ENCODE results near the gene SPCS2. TPM values are rescaled to one million over a fixed set of nuclear protein-coding genes. Genes with fewer than 3 reads are reported as not detected.
"Not testable (repeated sequence)": the region's sequence is repeated elsewhere in the genome, so short reads cannot be mapped to it uniquely, and the experiment has no call there.

The SPCS2 gene
- total RNA-seq, 1 donor from 2014 or later, result 138 TPM

- no peak for DNase-seq (ENCODE audit: low spot score)
Observed at GRCh38 chr11:75000975-75001354, 51.9 kb downstream of the SPCS2 start.

- no peak for DNase-seq (ENCODE audit: low spot score)
Observed at GRCh38 chr11:75001686-75002085, 52.6 kb downstream of the SPCS2 start.

- no peak for DNase-seq (ENCODE audit: low spot score)
Observed at GRCh38 chr11:75002516-75002915, 53.5 kb downstream of the SPCS2 start.

GRCh38 chr11:75004215-75004614 is 55.1 kb downstream of the SPCS2 start:
- no peak for DNase-seq (ENCODE audit: low spot score)

GRCh38 chr11:75011357-75011756 is 62.3 kb downstream of the SPCS2 start:
- DNase-seq (ENCODE audit: low spot score), result no peak

- DNase-seq (ENCODE audit: low spot score), result no peak
Observed at GRCh38 chr11:75011872-75012271, 62.8 kb downstream of the SPCS2 start.

GRCh38 chr11:75013051-75013450 is 64.0 kb downstream of the SPCS2 start:
- no peak for DNase-seq (ENCODE audit: low spot score)

- DNase-seq (ENCODE audit: low spot score), result no peak
Observed at GRCh38 chr11:75014129-75014528, 65.1 kb downstream of the SPCS2 start.

- not testable (repeated sequence) for DNase-seq (ENCODE audit: low spot score)
Observed at GRCh38 chr11:75019200-75019599, 70.1 kb downstream of the SPCS2 start.

- DNase-seq (ENCODE audit: low spot score), result not testable (repeated sequence)
Observed at GRCh38 chr11:75020328-75020727, 71.3 kb downstream of the SPCS2 start.

- DNase-seq (ENCODE audit: low spot score), result no peak
Observed at GRCh38 chr11:75022296-75022695, 73.2 kb downstream of the SPCS2 start.

- no peak for DNase-seq (ENCODE audit: low spot score)
Observed at GRCh38 chr11:75022759-75023396, 73.8 kb downstream of the SPCS2 start.

- DNase-seq (ENCODE audit: low spot score), result no peak
Observed at GRCh38 chr11:75023446-75024067, 74.5 kb downstream of the SPCS2 start.

GRCh38 chr11:75024068-75024449 is 75.0 kb downstream of the SPCS2 start:
- DNase-seq (ENCODE audit: low spot score), result no peak

GRCh38 chr11:75024764-75025211 is 75.7 kb downstream of the SPCS2 start:
- DNase-seq (ENCODE audit: low spot score), result no peak

GRCh38 chr11:75025561-75025960 is 76.5 kb downstream of the SPCS2 start:
- DNase-seq (ENCODE audit: low spot score), result no peak

- DNase-seq (ENCODE audit: low spot score), result no peak
Observed at GRCh38 chr11:75028321-75028720, 79.3 kb downstream of the SPCS2 start.

Other genes with a start within 250 kb of the SPCS2 start
- 0.67 TPM for gene CHRDL2, start 217.8 kb upstream of the SPCS2 start, total RNA-seq
- 13.6 TPM for gene RNF169, start 200.4 kb upstream of the SPCS2 start, total RNA-seq
- 23.4 TPM for gene XRRA1, start 175 bp upstream of the SPCS2 start, total RNA-seq
- gene NEU3, start 39.7 kb downstream of the SPCS2 start, total RNA-seq, result 6.2 TPM
- gene OR2AT4, start 147.6 kb downstream of the SPCS2 start, total RNA-seq, result not detected
- 185 TPM for gene SLCO2B1, start 201.8 kb downstream of the SPCS2 start, total RNA-seq

All from mesenteric fat pad (tissue), 1 donor.